HepG2 (cell line): ENCODE measurements around the gene STARD13. TPM values are rescaled to one million over a fixed set of nuclear protein-coding genes. Genes with fewer than 3 reads are reported as not detected.

Experiments used
- DMAP1 ChIP-seq: IDR thresholded peaks from 2 replicates; pipeline ENCODE4 v1.6.1; 2016
- ELF1 ChIP-seq: sonication (generic); formaldehyde crosslinking; IDR thresholded peaks from 2 replicates; pipeline ENCODE4 v1.4.0; 2020; ENCODE audit warnings: missing genetic modification reagents
- ERF ChIP-seq: IDR thresholded peaks from 2 replicates; pipeline ENCODE4 v1.6.1; 2018; ENCODE audit warnings: missing biosample characterization, missing genetic modification reagents
- FOXJ3 ChIP-seq: sonication (generic); formaldehyde crosslinking; IDR thresholded peaks from 2 replicates; pipeline ENCODE4 v1.4.0; 2020; ENCODE audit warnings: missing genetic modification reagents, mild to moderate bottlenecking, borderline replicate concordance
- GABPA ChIP-seq, 2 experiments: IDR thresholded peaks; 2 replicates each; pipeline ENCODE4 v1.6.1; 2011 to 2016; ENCODE audit warnings: low read depth in 2 of 2, low read length in 1 of 2, missing biosample characterization in 1 of 2, missing genetic modification characterization in 1 of 2
- HCFC1 ChIP-seq: fragments of 150-350 bp; IDR thresholded peaks from 2 replicates; pipeline ENCODE4 v1.6.1; 2014; ENCODE audit warnings: low read depth, low read length
- KDM5A ChIP-seq: fragments of 200-600 bp; sonication (generic); IDR thresholded peaks from 2 replicates; pipeline ENCODE4 v1.7.0; 2018; ENCODE audit warnings: antibody characterized with exemption, mild to moderate bottlenecking, low read length, borderline replicate concordance
- KLF12 ChIP-seq: sonication (generic); formaldehyde crosslinking; IDR thresholded peaks from 2 replicates; pipeline ENCODE4 v1.4.0; 2020; ENCODE audit warnings: missing genetic modification reagents, borderline replicate concordance
- MBNL3 ChIP-seq: fragments of 250-450 bp; sonication (Bioruptor Pico); conservative IDR thresholded peaks from 2 replicates; pipeline ENCODE4 v1.8.0; 2022; ENCODE audit warnings: mild to moderate bottlenecking, inconsistent platforms
- MEIS2 ChIP-seq: sonication (generic); formaldehyde crosslinking; IDR thresholded peaks from 2 replicates; pipeline ENCODE4 v1.9.0; 2021; ENCODE audit warnings: mild to moderate bottlenecking, missing genetic modification reagents
- NFE2 ChIP-seq: sonication (generic); formaldehyde crosslinking; IDR thresholded peaks from 2 replicates; pipeline ENCODE4 v1.4.0; 2020; ENCODE audit warnings: missing genetic modification reagents
- NFE2L1 ChIP-seq: sonication (generic); formaldehyde crosslinking; IDR thresholded peaks from 2 replicates; pipeline ENCODE4 v1.4.0; 2020; ENCODE audit warnings: missing genetic modification reagents, mild to moderate bottlenecking, borderline replicate concordance
- NFRKB ChIP-seq: fragments of 450-650 bp; IDR thresholded peaks from 2 replicates; pipeline ENCODE4 v1.6.1; 2017
- NR1H2 ChIP-seq: sonication (generic); formaldehyde crosslinking; IDR thresholded peaks from 2 replicates; pipeline ENCODE4 v1.8.1; 2022; ENCODE audit warnings: low read depth, missing genetic modification reagents, borderline replicate concordance
- PAF1 ChIP-seq: IDR thresholded peaks from 2 replicates; pipeline ENCODE4 v1.6.1; 2016; ENCODE audit warnings: missing genetic modification reagents, missing compliant biosample characterization
- RBM22 ChIP-seq: fragments of 200-400 bp; formaldehyde crosslinking; optimal IDR thresholded peaks from 2 replicates; pipeline ENCODE3; 2017; ENCODE audit warnings: mild to moderate bottlenecking, low read length, moderate library complexity
- SKI ChIP-seq: fragments of 450-650 bp; IDR thresholded peaks from one replicate; pipeline ENCODE4 v1.6.1; 2018; ENCODE audit warnings: mild to moderate bottlenecking; ENCODE audit not compliant: partially characterized antibody
- SMC3 ChIP-seq: IDR thresholded peaks from 2 replicates; pipeline ENCODE4 v1.6.1; 2011; ENCODE audit warnings: low read length, improper control_type of control experiment
- SMYD3 ChIP-seq: sonication (generic); formaldehyde crosslinking; IDR thresholded peaks from 2 replicates; pipeline ENCODE4 v1.8.1; 2023; ENCODE audit warnings: mild to moderate bottlenecking, missing genetic modification reagents
- TBL1XR1 ChIP-seq: fragments of 150-350 bp; IDR thresholded peaks from 2 replicates; pipeline ENCODE4 v1.6.1; 2014; ENCODE audit warnings: borderline replicate concordance, low read length; ENCODE audit not compliant: partially characterized antibody
- TRIM22 ChIP-seq: fragments of 450-650 bp; IDR thresholded peaks from 2 replicates; pipeline ENCODE4 v1.6.1; 2017
- UBTF ChIP-seq: sonication (generic); formaldehyde crosslinking; IDR thresholded peaks from 2 replicates; pipeline ENCODE4 v1.4.0; 2020; ENCODE audit warnings: mild to moderate bottlenecking, missing genetic modification reagents
- XBP1 ChIP-seq: sonication (generic); formaldehyde crosslinking; IDR thresholded peaks from 2 replicates; pipeline ENCODE4 v1.5.0; 2020; ENCODE audit warnings: missing genetic modification reagents
- ZNF121 ChIP-seq: sonication (generic); formaldehyde crosslinking; IDR thresholded peaks from 2 replicates; pipeline ENCODE4 v1.5.0; 2020; ENCODE audit warnings: mild to moderate bottlenecking, missing genetic modification reagents
- ZNF292 ChIP-seq: sonication (generic); formaldehyde crosslinking; IDR thresholded peaks from 2 replicates; pipeline ENCODE4 v1.8.1; 2022; ENCODE audit warnings: mild to moderate bottlenecking, low read depth, missing genetic modification reagents, borderline replicate concordance
- ZNF547 ChIP-seq: sonication (generic); formaldehyde crosslinking; IDR thresholded peaks from 2 replicates; pipeline ENCODE4 v1.5.1; 2020; ENCODE audit warnings: mild to moderate bottlenecking, missing genetic modification reagents
- polyA plus RNA-seq, 8 experiments: library from polyadenylated mRNA; depleted of rRNA in 3 of 8; stranded (reverse) in 7 of 8; unstranded in 1 of 8; fragments of >200 nt; fragmentation: Illumina TruSeq in 4 of 8; extraction: Trizol in 4 of 8; gene quantifications; 2 replicates each; pipeline versions ENCODE4 v1.2.1 to v1.2.3, GENCODE V29; 2011 to 2016; ENCODE audit warnings: low read depth in 4 of 8, missing spikeins in 1 of 8, mixed read lengths in 1 of 8; ENCODE audit not compliant: insufficient read depth in 1 of 8
- total RNA-seq, 5 experiments: library from RNA; depleted of rRNA; stranded (reverse); fragments of >200 nt; fragmentation: Illumina TruSeq; extraction: Trizol; gene quantifications; 2 replicates each; pipeline ENCODE4 v1.2.3, GENCODE V29; 2016; ENCODE audit warnings: low read depth in 1 of 5
- TF ChIP-seq, protein P1 (sequence below): sonication (generic); formaldehyde crosslinking; IDR thresholded peaks from 2 replicates; pipeline ENCODE4 v1.8.1; 2023; ENCODE audit warnings: mild to moderate bottlenecking, inconsistent platforms, moderate library complexity, missing genetic modification reagents, borderline replicate concordance

STARD13 gene
- total and polyA plus RNA-seq, 2 of the 13 experiments (the other 11 are each of a cell fraction or from before 2014, with no cell fraction given) = 12.8 to 14.3 TPM

DNA sequence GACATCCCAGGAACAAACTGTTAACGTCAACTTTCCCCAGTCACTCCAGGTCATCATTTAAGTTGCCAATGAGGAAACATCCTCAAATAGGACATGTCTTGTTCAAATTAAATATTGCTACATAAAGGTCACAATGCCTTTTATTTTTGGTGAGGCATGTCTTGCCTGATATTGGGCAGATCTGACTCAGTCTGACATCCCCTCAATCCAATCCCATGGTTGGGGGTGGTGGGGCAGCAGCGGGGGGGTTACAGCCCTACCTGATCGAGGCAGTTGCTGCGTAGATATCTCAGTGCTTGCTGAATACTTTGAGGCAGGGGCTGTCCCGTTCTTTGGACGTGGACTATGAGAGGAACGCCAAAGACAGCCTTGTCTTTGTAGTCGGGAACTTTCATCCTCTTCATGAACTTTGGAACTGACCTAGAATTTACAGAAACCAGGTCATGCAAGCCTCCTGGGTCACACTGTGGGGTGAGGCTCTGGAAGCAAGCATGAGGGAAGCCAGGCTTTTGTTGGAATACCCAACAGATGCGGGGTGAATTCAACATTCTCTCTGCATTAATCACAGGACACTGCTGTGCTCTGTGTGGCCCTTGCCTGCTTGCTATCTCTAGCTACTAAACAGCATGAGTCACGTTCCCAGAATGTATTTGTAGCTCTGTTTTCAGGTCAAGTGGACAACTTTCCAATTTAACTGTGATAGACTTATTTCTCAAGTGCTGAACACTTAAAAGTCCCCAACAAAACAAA, 159.6 kb downstream of the STARD13 start (continued):
- TF ChIP-seq, protein P1, sequence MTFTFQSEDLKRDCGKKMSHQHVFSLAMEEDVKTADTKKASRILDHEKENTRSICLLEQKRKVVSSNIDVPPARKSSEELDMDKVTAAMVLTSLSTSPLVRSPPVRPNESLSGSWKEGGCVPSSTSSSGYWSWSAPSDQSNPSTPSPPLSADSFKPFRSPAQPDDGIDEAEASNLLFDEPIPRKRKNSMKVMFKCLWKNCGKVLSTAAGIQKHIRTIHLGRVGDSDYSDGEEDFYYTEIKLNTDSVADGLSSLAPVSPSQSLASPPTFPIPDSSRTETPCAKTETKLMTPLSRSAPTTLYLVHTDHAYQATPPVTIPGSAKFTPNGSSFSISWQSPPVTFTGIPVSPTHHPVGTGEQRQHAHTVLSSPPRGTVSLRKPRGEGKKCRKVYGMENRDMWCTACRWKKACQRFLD (CRISPR knock-in tag) = no peak
- TF ChIP-seq SKI (peak; percentile 82), TRIM22 (no peak), ZNF547 (CRISPR knock-in tag) (no peak), UBTF (CRISPR knock-in tag) (0 out of 2 replicates have a peak, but pooled peaks have one; percentile 18), NFE2 (CRISPR knock-in tag) (no peak), ZNF121 (CRISPR knock-in tag) (no peak), KDM5A (no peak), DMAP1 (CRISPR knock-in tag) (peak; percentile 67; the same call in 1 of the 2 replicates), MEIS2 (peak; percentile 72; the same call in 1 of the 2 replicates), SMYD3 (CRISPR knock-in tag) (0 out of 2 replicates have a peak, but pooled peaks have one; percentile 15), KLF12 (CRISPR knock-in tag) (no peak), NFRKB (no peak), PAF1 (CRISPR knock-in tag) (no peak), NFE2L1 (CRISPR knock-in tag) (no peak), ELF1 (CRISPR knock-in tag) (0 out of 2 replicates have a peak, but pooled peaks have one; percentile 40), SMC3 (peak; percentile 21; the same call in 1 of the 2 replicates), MBNL3 (CRISPR knock-in tag) (no peak), XBP1 (no peak), ZNF292 (CRISPR knock-in tag) (peak; percentile 86; the same call in 1 of the 2 replicates), RBM22 (no peak), ERF (peak; percentile 83), HCFC1 (no peak), TBL1XR1 (peak; percentile 90), GABPA (IDR thresholded peaks at IDR 0.05; ENCODE audit: low read depth, low read length) (no peak), GABPA (CRISPR knock-in tag; IDR thresholded peaks at IDR 0.05; ENCODE audit: low read depth) (peak; percentile 44; the same call in 1 of the 2 replicates), FOXJ3 (CRISPR knock-in tag) (peak; percentile 76; the same call in 1 of the 2 replicates), NR1H2 (CRISPR knock-in tag) (no peak)
